HTERT RPE-1 (cell line): Measurements from ENCODE around the gene MKX.

Experiments
- in situ Hi-C: fragments of 300-500 bp; cut with MboI; formaldehyde crosslinking; loops from 4 replicates; pipeline ENCODE4 v1.14.3; 2020; ENCODE audit warnings: low sequenced_read_pairs

MKX gene

GRCh38 chr10:27742195-27743011 lies 3.2 kb downstream of the MKX start:
- in situ Hi-C loops = no loop called here

GRCh38 chr10:27741173-27742091 lies 4.2 kb downstream of the MKX start:
- in situ Hi-C loops = no loop called here

GRCh38 chr10:27736396-27736795 lies 9.2 kb downstream of the MKX start:
- in situ Hi-C loops = no loop called here

DNA sequence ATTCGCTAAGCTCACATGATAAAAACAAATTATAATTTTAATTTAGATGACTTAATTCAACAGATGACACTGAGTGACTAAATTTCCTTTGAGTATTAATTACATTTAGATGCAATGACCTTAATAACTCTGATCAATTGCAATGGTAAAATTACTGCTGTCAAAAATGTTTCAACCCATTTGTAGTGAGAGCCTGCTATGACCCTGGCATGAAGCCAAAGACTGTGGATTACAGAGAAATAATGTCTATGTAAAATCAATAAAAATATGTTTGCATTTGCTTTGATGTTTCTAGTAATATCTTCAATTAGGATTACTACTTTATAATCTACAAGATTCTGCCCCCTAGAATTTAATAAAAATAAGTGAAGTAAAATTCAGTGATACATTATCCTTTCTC lies 15.6 kb downstream of the MKX start:
- in situ Hi-C loops = no loop called here

DNA sequence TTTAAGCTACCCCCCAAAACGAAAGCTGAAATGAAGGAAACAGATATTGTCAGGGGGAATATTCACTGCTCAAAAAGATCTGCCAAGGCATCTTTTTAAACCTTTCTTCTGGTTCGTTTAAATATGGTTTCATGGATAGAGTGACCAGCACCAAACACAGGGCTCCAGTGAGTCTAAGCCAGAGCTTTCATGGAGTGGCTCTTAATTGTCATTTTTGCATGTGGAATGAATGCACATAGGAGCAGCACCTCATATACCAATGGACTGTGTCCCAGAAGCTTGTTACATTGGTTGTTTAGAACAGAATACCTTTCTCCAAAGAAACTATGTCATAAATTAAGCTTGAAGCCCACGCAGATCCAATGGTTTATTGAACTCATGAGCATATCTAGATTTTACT lies 17.3 kb downstream of the MKX start:
- in situ Hi-C loops = no loop called here

GRCh38 chr10:27724287-27724686 lies 21.3 kb downstream of the MKX start:
- in situ Hi-C loops = no loop called here

DNA sequence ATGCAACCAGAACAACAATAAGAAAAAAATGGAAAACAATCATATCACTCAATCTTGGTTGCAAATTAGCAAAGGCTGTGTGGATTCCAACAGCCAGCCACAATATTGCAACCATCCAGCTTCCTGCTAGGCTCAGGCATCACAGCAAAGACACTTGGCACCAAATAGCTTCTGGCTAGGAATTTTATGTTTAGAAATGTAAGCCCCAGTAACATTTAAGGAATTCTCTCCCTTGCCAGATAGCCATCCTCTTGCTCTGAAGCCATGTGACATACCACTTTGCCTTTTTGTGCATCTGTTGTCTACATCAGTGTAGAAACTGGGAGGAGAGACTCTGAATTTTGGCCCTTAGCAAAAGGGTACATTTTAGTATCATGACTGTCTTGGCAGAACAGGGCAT lies 22.2 kb downstream of the MKX start:
- in situ Hi-C loops = no loop called here

DNA sequence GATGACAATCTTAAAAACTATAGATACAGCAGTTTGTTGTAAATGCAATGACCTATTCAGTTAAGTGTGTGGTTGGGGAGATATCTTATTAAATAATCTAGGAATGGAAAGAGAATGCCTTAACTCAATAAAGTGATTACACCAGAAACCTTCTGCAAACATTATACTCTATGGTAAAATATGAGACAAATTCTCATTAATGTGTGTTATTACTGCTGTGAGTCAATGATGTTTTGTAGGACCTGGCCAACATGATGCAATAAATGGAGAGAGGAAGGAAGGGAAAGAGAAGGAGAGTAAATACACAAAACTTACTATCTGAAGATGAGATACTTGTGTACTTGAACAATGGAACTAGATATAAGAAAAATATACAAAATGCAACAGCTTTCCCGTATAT lies 25.1 kb downstream of the MKX start:
- in situ Hi-C loops = no loop called here

- in situ Hi-C loops = no loop called here
These were observed 26.6 kb downstream of the MKX start for GRCh38 chr10:27719052-27719451.

- in situ Hi-C loops = no loop called here
These were observed 27.8 kb downstream of the MKX start for GRCh38 chr10:27717861-27718260.

GRCh38 chr10:27717224-27717623 lies 28.4 kb downstream of the MKX start:
- in situ Hi-C loops = no loop called here

DNA sequence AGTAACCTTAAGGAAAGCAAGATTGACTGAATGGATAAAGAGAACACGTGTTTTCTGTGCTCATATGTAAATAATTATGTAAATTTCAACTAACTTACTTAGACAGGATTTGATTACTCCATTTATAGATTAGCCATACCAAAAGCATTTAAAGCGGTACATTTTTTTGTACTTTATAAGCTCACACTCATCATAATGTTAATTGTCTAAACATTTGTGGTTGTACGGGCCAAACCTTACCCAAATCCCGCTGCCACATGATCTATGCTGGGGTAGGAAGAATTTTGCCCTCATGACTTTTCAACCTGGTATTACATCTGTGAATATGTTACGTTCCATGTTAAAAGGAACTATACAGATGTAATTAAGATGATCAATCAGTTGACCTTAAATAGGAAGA lies 29.1 kb downstream of the MKX start:
- in situ Hi-C loops = no loop called here

DNA sequence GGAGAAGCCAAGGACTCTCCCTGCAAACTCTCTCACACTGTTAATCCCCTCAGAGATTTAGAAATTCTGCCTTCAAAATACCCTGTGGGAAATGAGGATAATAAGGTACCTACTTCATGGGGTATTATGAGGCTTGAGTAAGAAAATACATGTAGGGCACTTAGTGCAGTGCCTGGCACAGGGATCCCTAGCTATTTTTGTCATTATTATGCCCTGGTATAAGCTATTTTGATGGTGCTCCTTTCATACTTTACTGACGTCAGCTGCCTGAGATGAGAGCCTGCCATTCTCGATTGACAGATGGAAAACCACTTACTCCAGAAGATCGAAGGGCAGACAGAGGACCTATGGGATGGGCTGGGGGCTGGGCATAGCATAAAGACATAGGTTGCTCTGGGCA lies 30.1 kb downstream of the MKX start:
- in situ Hi-C loops = no loop called here

DNA sequence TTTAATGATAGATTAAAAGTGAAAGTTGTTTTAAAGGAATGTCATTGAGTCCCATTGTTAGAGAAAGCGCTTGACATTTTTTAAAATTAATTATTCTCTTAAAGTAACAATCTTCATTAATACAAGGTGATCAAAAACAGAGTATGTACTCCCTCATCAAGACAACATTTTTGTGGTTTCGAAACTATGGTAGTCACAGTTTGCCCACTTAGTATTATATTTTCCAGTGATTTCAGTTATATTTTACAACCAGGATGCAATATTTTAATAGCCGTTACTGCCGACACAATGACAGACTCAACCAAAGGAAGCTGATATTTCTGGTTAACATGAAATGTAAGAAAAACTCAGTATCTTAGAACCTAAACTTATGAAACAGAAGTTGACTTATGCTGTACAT lies 31.3 kb downstream of the MKX start:
- in situ Hi-C loops = no loop called here

DNA sequence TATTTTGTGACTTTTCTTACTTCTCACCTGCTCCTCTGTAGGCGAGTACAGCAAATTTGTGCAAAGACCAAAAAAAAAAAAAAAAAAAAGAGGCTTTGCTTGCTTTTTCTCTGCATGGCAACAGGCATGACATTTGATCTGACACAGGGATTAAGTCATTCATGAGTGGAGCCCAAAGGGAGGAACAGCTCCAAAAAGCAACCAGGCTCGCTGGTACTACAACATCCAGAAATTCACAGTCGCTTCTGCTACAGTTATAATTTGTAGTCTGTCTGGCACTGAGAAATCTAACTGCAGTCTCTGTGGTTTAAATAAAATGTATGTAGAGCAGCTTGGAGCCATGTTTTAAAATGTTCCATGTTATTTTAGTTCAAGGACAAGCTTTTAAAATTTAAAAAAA lies 31.7 kb downstream of the MKX start:
- in situ Hi-C loops = no loop called here

GRCh38 chr10:27710014-27710413 lies 35.6 kb downstream of the MKX start:
- in situ Hi-C loops = no loop called here

DNA sequence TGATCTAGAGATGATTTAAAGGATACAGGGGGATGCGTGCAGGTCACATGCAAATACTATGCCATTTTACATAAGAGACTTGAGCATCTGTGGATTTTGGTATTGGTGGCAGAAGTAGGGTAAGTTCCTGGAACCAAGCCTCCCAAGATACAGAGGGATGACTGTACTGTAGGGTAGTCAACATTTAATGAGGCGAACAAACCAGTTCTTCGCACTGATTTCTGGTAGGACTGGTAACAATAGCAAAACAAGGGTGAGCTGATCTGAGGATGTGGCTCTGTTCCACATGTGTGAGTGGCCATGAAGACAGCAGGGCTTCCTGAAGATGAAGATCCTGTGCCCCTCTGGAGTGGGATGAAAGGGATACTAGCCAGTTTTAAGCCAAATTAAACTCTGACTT lies 36.3 kb downstream of the MKX start:
- in situ Hi-C loops = no loop called here

DNA sequence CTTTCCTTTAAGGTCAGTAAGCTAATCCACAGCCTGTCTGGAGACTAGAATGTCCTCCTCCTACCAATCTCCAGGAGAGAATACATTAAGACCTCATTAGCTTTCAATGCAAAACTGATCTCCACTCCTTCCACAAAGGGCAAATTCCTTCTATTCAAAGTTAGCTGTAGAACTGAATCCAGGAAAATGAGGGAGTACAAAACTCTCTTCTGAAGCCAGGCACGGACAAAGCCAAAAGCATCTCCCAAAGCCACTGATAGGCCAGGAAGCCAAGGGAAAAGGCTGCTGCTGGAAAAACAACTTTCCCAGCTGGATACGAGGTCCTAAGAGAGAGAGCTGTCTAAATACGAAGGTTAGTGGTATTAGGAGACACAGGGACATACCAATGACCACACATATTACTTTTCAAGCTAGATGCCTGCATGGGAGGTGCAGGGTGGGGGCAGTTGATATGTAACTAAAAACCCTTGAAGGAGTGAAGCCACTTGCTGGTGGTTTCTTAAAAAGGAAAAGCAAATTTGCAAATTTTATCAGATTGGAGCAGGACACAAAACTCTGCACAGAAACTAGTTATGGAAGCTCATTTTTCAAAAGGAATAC lies 43.6 kb downstream of the MKX start:
- in situ Hi-C loops = no loop called here

DNA sequence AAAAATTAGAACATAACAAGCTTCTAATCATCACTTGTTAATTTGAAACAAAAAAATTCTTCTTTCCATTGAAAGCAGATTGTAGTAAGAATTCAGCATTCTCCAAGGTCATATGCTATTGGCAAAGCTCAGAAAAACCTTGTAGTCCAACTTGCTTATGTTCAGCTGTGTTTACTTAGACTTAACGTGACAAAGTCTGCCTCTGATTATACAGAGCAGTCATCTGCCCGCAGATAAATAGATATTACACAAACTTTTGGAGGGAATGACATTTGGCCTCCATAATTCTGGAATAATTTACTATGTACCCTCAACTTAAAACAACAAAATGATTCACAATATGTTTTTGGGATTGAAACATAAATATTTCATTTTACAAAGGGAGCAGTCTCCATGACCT lies 45.8 kb downstream of the MKX start:
- in situ Hi-C loops = no loop called here

DNA sequence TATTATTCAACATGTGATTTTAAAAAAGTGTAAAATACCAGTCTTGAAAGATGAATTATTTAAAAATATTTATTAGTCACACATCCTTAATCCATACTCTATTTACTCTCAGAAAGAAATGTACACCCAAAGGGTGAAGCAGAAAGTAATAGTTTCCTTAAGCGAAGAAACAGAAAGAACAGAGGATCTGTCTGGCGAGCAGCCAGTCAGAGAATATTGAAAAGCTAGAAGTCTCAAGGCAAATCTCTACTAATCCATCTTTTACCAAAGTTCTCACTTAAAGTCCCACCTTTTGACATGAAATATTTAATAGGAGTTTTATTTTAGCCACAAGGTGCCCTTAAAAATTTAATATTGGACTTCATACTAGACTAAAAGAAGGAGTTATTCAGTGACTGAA lies 46.7 kb downstream of the MKX start:
- in situ Hi-C loops = no loop called here

GRCh38 chr10:27696466-27696865 lies 49.2 kb downstream of the MKX start:
- in situ Hi-C loops = no loop called here

GRCh38 chr10:27695706-27696105 lies 49.9 kb downstream of the MKX start:
- in situ Hi-C loops = no loop called here
